Measurements from ENCODE around the gene CHI3L2. TPM values are rescaled to one million over a fixed set of nuclear protein-coding genes. Genes with fewer than 3 reads are reported as not detected.
A peak's percentile ranks its signal among the peaks of the same experiment; 100 is the strongest.

CHI3L2 gene
- total RNA-seq, result not detected in 2 replicates

GRCh38 chr1:111227434-111227833 lies at the start of gene CHI3L2:
CHI3L2 (plus strand) TSS chr1:111227713; CDS start chr1:111227730, 17 bp downstream.
- no peak for DNase-seq (ENCODE audit: low read depth in 2 of 2)

GRCh38 chr1:111179968-111180533 lies 47.5 kb upstream of the CHI3L2 start:
- DNase-seq (ENCODE audit: low read depth in 2 of 2), result no peak

GRCh38 chr1:111182052-111182451 lies 45.5 kb upstream of the CHI3L2 start:
- DNase-seq (ENCODE audit: low read depth in 2 of 2), result no peak

- no peak for DNase-seq (ENCODE audit: low read depth in 2 of 2)
Observed at GRCh38 chr1:111183308-111184069, 44.0 kb upstream of the CHI3L2 start.

GRCh38 chr1:111184663-111185062 lies 42.9 kb upstream of the CHI3L2 start:
- DNase-seq (ENCODE audit: low read depth in 2 of 2), result no peak

GRCh38 chr1:111190931-111191451 lies 36.5 kb upstream of the CHI3L2 start:
- no peak for DNase-seq (ENCODE audit: low read depth in 2 of 2)

GRCh38 chr1:111191496-111191895 lies 36.0 kb upstream of the CHI3L2 start:
- no peak for DNase-seq (ENCODE audit: low read depth in 2 of 2)

GRCh38 chr1:111192074-111192473 lies 35.4 kb upstream of the CHI3L2 start:
- no peak for DNase-seq (ENCODE audit: low read depth in 2 of 2)

GRCh38 chr1:111192658-111193519 lies 34.6 kb upstream of the CHI3L2 start:
- DNase-seq (ENCODE audit: low read depth in 2 of 2), result peak in 1 of 2 donors; percentile 30

- DNase-seq (ENCODE audit: low read depth in 2 of 2), result no peak
Observed at GRCh38 chr1:111193712-111194480, 33.6 kb upstream of the CHI3L2 start.

- DNase-seq (ENCODE audit: low read depth in 2 of 2), result no peak
Observed at GRCh38 chr1:111195002-111195684, 32.4 kb upstream of the CHI3L2 start.

- DNase-seq (ENCODE audit: low read depth in 2 of 2), result no peak
Observed at GRCh38 chr1:111196213-111196612, 31.3 kb upstream of the CHI3L2 start.

- peak in 1 of 2 donors; percentile 41 for DNase-seq (ENCODE audit: low read depth in 2 of 2)
Observed at GRCh38 chr1:111197598-111198284, 29.8 kb upstream of the CHI3L2 start.

GRCh38 chr1:111198836-111199235 lies 28.7 kb upstream of the CHI3L2 start:
- no peak for DNase-seq (ENCODE audit: low read depth in 2 of 2)

- no peak for DNase-seq (ENCODE audit: low read depth in 2 of 2)
Observed at GRCh38 chr1:111199329-111199728, 28.2 kb upstream of the CHI3L2 start.

GRCh38 chr1:111199881-111200801 lies 27.4 kb upstream of the CHI3L2 start, which contains the start of gene DENND2D:
DENND2D (minus strand) TSS chr1:111200646; CDS start chr1:111200459, 187 bp downstream.
- no peak for DNase-seq (ENCODE audit: low read depth in 2 of 2)

- DNase-seq (ENCODE audit: low read depth in 2 of 2), result no peak
Observed at GRCh38 chr1:111200802-111201161, 26.7 kb upstream of the CHI3L2 start.

- no peak for DNase-seq (ENCODE audit: low read depth in 2 of 2)
Observed at GRCh38 chr1:111201275-111202090, 26.0 kb upstream of the CHI3L2 start.

Measured in dermis microvascular lymphatic vessel endothelial cell (primary cell).